ENCODE measurements around the gene C1QL1.

Gene C1QL1

DNA sequence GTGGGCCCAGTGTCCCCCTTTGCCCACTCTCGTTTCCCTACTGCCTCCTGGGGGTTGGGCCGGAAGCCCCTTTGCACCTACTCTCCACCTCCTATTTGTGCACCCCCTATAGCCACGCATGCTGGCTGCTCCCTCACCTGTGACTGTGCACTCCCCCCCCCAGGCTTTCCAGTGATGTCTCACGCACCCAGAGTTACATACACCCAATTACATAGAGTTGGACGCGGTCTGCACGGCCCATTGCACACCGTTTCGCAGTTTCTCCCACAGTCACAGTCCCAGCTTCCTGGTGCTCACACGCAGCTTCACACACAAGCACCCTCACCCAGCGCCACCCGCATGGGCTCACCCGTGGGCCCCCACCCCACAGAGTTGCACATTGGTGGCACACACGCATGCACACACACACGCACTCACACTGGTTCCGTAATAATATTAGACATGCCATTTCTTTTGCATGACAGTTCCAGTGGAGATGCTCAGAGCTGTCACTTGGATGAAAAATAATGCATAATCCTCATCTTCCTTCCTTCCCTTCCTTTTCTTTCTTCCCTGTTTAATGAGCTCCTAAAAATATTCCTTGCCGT lies 21.5 kb upstream of the C1QL1 start:
- no peak overlapping the region for H3K4me3 ChIP-seq (ENCODE audit: low read length)
- H3K4me2 ChIP-seq (ENCODE audit: low read depth, low read length), result no peak overlapping the region
- no peaks in the 10 kb centered on the region for H3F3A ChIP-seq (ENCODE audit: insufficient read depth, low read length)
- no peaks in the 10 kb centered on the region for H3K9me2 ChIP-seq (replicated peaks; ENCODE audit: insufficient read depth, low read length)
- DNase-seq, result no peak
- no peaks in the 10 kb centered on the region for H3K4me1 ChIP-seq (ENCODE audit: low read length)
- no peaks in the 10 kb centered on the region for H4K20me1 ChIP-seq (ENCODE audit: insufficient read depth, low read length)
- no peak overlapping the region for H3K9ac ChIP-seq (ENCODE audit: low read length)
- TF ChIP-seq, protein P1, sequence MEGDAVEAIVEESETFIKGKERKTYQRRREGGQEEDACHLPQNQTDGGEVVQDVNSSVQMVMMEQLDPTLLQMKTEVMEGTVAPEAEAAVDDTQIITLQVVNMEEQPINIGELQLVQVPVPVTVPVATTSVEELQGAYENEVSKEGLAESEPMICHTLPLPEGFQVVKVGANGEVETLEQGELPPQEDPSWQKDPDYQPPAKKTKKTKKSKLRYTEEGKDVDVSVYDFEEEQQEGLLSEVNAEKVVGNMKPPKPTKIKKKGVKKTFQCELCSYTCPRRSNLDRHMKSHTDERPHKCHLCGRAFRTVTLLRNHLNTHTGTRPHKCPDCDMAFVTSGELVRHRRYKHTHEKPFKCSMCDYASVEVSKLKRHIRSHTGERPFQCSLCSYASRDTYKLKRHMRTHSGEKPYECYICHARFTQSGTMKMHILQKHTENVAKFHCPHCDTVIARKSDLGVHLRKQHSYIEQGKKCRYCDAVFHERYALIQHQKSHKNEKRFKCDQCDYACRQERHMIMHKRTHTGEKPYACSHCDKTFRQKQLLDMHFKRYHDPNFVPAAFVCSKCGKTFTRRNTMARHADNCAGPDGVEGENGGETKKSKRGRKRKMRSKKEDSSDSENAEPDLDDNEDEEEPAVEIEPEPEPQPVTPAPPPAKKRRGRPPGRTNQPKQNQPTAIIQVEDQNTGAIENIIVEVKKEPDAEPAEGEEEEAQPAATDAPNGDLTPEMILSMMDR (IDR thresholded peaks at IDR 0.05; ENCODE audit: low read length), result no peak
- no peak for TF ChIP-seq EZH2 (optimal IDR thresholded peaks at IDR 0.05; ENCODE audit: low read depth, low read length)
- TF ChIP-seq EZH2phosphoT487 (IDR thresholded peaks at IDR 0.05; ENCODE audit: low read length), result no peak
- no peaks in the 10 kb centered on the region for H3K79me2 ChIP-seq (ENCODE audit: low read length)
- peaks cover 62% of the 10 kb centered on the region for H3K27me3 ChIP-seq (replicated peaks; ENCODE audit: insufficient read depth, low read length)
- no peak overlapping the region for H2AFZ ChIP-seq (ENCODE audit: low read length)
- no peak overlapping the region for H3K27ac ChIP-seq (ENCODE audit: low read length)
- H3K9me3 ChIP-seq (replicated peaks; ENCODE audit: insufficient read depth, low read length), result no peaks in the 10 kb centered on the region
- H3K36me3 ChIP-seq (replicated peaks; ENCODE audit: insufficient read depth, low read length), result no peaks in the 10 kb centered on the region

DNA sequence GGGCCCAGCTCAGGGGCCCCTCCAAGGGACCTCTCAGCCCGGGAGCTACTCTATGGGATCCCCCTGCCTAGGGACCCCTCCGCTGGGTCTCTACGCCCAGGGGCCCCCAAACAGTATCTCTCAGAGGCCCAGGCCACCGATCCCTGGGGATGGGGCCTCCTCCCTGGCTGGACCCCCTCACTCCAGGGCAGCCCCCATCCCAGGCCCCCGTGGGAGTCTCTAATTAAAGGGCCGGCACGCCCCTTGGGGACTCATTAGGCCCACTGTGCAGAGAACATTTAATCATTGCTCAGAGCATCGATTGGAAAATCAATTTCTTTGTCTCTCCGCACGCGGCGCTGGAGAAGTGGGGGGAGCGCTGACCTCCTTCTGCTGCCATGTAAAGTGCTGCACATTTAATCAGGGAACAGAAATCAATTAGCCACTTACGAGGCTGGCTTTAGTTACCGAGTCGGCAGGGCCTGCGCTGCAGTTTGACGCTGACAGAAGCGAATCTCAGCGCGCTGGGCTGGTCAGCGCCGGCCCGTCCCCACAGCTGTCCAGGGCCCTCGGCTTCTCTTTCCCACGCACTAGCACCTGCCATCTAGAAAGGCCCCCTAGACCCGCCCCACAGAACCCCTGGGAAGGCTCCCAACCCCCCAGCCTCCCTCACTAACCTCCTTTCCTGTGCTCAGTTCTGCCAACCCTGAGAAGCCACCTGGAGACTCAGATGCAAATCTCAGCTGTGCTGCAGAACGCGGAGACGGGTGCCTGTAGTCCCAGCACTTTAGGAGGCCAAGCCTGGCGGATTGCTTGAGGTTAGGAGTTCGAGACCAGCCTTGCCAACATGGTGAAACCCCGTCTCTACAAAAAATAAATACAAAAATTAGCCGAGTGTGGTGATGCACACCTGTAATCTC lies 20.2 kb upstream of the C1QL1 start:
- H3K9me2 ChIP-seq (replicated peaks; ENCODE audit: insufficient read depth, low read length), result no peaks in the 10 kb centered on the region
- no peaks in the 10 kb centered on the region for H3K4me1 ChIP-seq (ENCODE audit: low read length)
- H3K4me2 ChIP-seq (ENCODE audit: low read depth, low read length), result no peak overlapping the region
- no peak overlapping the region for H2AFZ ChIP-seq (ENCODE audit: low read length)
- H3K79me2 ChIP-seq (ENCODE audit: low read length), result no peaks in the 10 kb centered on the region
- H3K27ac ChIP-seq (ENCODE audit: low read length), result no peak overlapping the region
- H3K36me3 ChIP-seq (replicated peaks; ENCODE audit: insufficient read depth, low read length), result no peaks in the 10 kb centered on the region
- H3F3A ChIP-seq (ENCODE audit: insufficient read depth, low read length), result no peaks in the 10 kb centered on the region
- H3K4me3 ChIP-seq (ENCODE audit: low read length), result no peak overlapping the region
- no peak overlapping the region for H3K9ac ChIP-seq (ENCODE audit: low read length)
- H3K9me3 ChIP-seq (replicated peaks; ENCODE audit: insufficient read depth, low read length), result no peaks in the 10 kb centered on the region
- DNase-seq, result no peak
- no peaks in the 10 kb centered on the region for H4K20me1 ChIP-seq (ENCODE audit: insufficient read depth, low read length)
- peaks cover 62% of the 10 kb centered on the region for H3K27me3 ChIP-seq (replicated peaks; ENCODE audit: insufficient read depth, low read length)
- no peak for TF ChIP-seq EZH2 (optimal IDR thresholded peaks at IDR 0.05; ENCODE audit: low read depth, low read length)
- no peak for TF ChIP-seq EZH2phosphoT487 (IDR thresholded peaks at IDR 0.05; ENCODE audit: low read length)
- TF ChIP-seq, protein P1 (IDR thresholded peaks at IDR 0.05; ENCODE audit: low read length), result no peak

DNA sequence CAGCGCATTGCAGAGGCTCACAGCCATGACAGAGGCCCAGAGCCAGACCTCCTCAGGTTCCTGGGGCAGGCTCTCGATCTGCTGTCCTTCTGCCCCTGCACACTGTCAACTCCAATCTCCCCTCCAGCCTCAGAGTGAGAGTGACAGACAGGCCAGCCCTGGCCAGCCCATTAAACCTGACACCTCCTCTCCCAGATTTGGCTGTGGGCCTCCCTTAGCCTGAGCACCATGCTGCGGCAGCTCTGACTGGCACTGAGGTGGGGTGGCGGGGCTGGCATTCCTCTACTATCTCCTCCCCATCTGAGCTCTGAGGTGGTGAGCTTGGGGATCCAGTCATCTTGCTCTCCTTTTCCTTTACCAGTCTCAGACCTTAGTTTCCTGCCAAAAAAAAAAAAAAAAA lies 15.5 kb upstream of the C1QL1 start:
- H3K36me3 ChIP-seq (replicated peaks; ENCODE audit: insufficient read depth, low read length), result no peaks in the 10 kb centered on the region
- no peak overlapping the region for H3K9ac ChIP-seq (ENCODE audit: low read length)
- H3K9me3 ChIP-seq (replicated peaks; ENCODE audit: insufficient read depth, low read length), result no peaks in the 10 kb centered on the region
- H4K20me1 ChIP-seq (ENCODE audit: insufficient read depth, low read length), result no peaks in the 10 kb centered on the region
- no peaks in the 10 kb centered on the region for H3K4me1 ChIP-seq (ENCODE audit: low read length)
- H2AFZ ChIP-seq (ENCODE audit: low read length), result no peak overlapping the region
- no peak overlapping the region for H3K27ac ChIP-seq (ENCODE audit: low read length)
- no peak overlapping the region for H3K4me3 ChIP-seq (ENCODE audit: low read length)
- no peak for DNase-seq
- peaks cover 53% of the 10 kb centered on the region for H3K27me3 ChIP-seq (replicated peaks; ENCODE audit: insufficient read depth, low read length)
- H3K4me2 ChIP-seq (ENCODE audit: low read depth, low read length), result no peak overlapping the region
- no peak for TF ChIP-seq EZH2phosphoT487 (IDR thresholded peaks at IDR 0.05; ENCODE audit: low read length)
- TF ChIP-seq, protein P1 (IDR thresholded peaks at IDR 0.05; ENCODE audit: low read length), result no peak
- no peak for TF ChIP-seq EZH2 (optimal IDR thresholded peaks at IDR 0.05; ENCODE audit: low read depth, low read length)
- no peaks in the 10 kb centered on the region for H3K79me2 ChIP-seq (ENCODE audit: low read length)
- H3K9me2 ChIP-seq (replicated peaks; ENCODE audit: insufficient read depth, low read length), result no peaks in the 10 kb centered on the region
- H3F3A ChIP-seq (ENCODE audit: insufficient read depth, low read length), result no peaks in the 10 kb centered on the region
